Thoracic aorta (tissue), 2 donors: ENCODE results near the gene IARS1. TPM values are rescaled to one million over a fixed set of nuclear protein-coding genes. Genes with fewer than 3 reads are reported as not detected.

Source experiments
- ATAC-seq: fragments of 150-250 bp; one replicate; pipeline ENCODE4 v1.8.0; 2017; ENCODE audit warnings: low read depth; ENCODE audit not compliant: insufficient number of reproducible peaks, low FRiP score
- DNase-seq: peaks from one replicate; pipeline ENCODE4 v3.0.0-alpha.2; 2020; ENCODE audit warnings: low spot score
- H3K27ac ChIP-seq, 2 donors: fragments of 200-600 bp; sonication (generic); 1 replicate in 1 of 2; 2 replicates in 1 of 2; pipeline ENCODE4 v1.5.1; 2016; ENCODE audit warnings: mild to moderate bottlenecking in 2 of 2, moderate library complexity in 2 of 2
- H3K27me3 ChIP-seq: fragments of 200-600 bp; sonication (generic); replicated peaks from 2 replicates; pipeline ENCODE4 v1.6.0; 2016; ENCODE audit warnings: mild to moderate bottlenecking; ENCODE audit not compliant: insufficient read depth
- H3K36me3 ChIP-seq: fragments of 200-600 bp; sonication (generic); one replicate; pipeline ENCODE4 v1.5.1; 2016
- H3K4me1 ChIP-seq, 2 donors: fragments of 200-600 bp; sonication (generic); 1 replicate in 1 of 2; 2 replicates in 1 of 2; pipeline versions ENCODE4 v1.5.1 to v1.6.0; 2016; ENCODE audit warnings: low read depth in 2 of 2, mild to moderate bottlenecking in 1 of 2; ENCODE audit not compliant: control insufficient read depth in 1 of 2
- H3K4me3 ChIP-seq: fragments of 200-600 bp; sonication (generic); 2 replicates; pipeline ENCODE4 v1.5.1; 2016; ENCODE audit warnings: mild to moderate bottlenecking
- H3K9me3 ChIP-seq: fragments of 200-600 bp; sonication (generic); 2 replicates; pipeline ENCODE4 v1.5.1; 2016
- total RNA-seq, 2 donors: library from RNA; depleted of rRNA; stranded (reverse); fragments of >200 nt; gene quantifications; one replicate each; pipeline versions ENCODE4 v1.1.0 to v1.2.3, GENCODE V29; 2016
- TF ChIP-seq, protein P1 (sequence below): fragments of 200-600 bp; sonication (generic); IDR thresholded peaks from one replicate; pipeline ENCODE4 v1.5.1; 2019; ENCODE audit warnings: antibody characterized with exemption

IARS1 gene
- total RNA-seq, 2 donors from 2014 or later: 79.3 to 150 TPM

DNA sequence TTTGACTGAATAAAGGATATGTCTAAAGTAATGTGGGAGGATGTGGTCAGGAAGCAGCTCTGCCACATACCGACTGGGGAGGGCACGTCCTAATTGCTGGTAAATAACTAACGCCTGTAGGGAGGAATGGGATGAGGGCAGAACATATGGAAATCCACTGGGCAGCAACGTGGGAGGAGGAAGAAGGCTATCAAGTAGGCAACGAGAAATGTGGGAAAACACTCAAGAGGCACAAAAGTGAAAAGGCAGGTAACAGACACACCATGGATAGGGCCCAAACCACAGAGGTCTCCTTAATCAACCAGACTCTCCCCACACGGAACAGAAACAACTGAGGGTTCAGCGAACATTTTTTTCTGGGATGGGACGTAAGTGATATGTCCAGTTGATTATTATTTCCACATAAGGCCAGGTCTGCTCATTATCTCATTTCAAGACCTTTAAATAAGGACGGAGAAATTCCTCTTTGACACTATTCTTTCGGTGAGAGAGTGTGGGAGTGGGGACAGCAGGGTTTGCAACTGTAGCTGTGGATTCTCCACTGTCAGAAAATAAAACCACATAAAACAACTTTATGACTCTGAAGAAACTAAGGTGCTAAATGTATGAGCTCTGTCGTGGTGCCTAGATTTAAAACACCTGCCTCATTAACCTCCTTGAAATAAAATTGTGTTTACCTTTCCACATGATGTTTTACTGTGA is 17.0 kb downstream of the IARS1 start:
- DNase-seq (no peak), ATAC-seq (no peak)
- H3K4me3 ChIP-seq: no peak overlapping the region
- no peak overlapping the region for H3K27ac ChIP-seq
- peaks cover 66% of the 10 kb centered on the region for H3K36me3 ChIP-seq
- no peaks in the 10 kb centered on the region for H3K27me3 ChIP-seq
- H3K4me1 ChIP-seq: no peaks in the 10 kb centered on the region
- no peaks in the 10 kb centered on the region for H3K9me3 ChIP-seq
- TF ChIP-seq, protein P1, sequence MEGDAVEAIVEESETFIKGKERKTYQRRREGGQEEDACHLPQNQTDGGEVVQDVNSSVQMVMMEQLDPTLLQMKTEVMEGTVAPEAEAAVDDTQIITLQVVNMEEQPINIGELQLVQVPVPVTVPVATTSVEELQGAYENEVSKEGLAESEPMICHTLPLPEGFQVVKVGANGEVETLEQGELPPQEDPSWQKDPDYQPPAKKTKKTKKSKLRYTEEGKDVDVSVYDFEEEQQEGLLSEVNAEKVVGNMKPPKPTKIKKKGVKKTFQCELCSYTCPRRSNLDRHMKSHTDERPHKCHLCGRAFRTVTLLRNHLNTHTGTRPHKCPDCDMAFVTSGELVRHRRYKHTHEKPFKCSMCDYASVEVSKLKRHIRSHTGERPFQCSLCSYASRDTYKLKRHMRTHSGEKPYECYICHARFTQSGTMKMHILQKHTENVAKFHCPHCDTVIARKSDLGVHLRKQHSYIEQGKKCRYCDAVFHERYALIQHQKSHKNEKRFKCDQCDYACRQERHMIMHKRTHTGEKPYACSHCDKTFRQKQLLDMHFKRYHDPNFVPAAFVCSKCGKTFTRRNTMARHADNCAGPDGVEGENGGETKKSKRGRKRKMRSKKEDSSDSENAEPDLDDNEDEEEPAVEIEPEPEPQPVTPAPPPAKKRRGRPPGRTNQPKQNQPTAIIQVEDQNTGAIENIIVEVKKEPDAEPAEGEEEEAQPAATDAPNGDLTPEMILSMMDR: no peak

DNA sequence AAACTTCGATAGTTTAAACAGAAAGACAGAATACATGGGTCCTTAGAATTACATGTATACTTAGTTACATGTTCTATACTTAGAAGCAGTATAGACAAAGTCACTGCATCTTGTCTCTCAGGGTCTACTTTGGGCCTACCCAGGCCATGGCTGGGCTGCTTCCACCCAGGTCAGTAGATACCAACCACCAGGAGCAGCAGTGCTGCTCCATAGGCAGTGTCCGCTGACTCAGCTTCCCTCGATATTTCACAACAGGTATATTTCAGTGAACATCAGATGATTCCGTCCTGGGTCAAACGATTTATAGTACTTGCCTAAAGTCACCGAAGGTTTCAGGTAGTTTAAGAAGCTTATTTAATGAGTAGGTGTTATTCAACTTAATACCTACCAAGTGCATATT is 18.0 kb downstream of the IARS1 start:
- no peak overlapping the region for H3K4me3 ChIP-seq
- DNase-seq (no peak), ATAC-seq (no peak)
- no peaks in the 10 kb centered on the region for H3K27me3 ChIP-seq
- H3K36me3 ChIP-seq: peaks cover 73% of the 10 kb centered on the region
- TF ChIP-seq, protein P1: no peak
- H3K4me1 ChIP-seq: no peaks in the 10 kb centered on the region
- H3K27ac ChIP-seq: no peak overlapping the region
- no peaks in the 10 kb centered on the region for H3K9me3 ChIP-seq

DNA sequence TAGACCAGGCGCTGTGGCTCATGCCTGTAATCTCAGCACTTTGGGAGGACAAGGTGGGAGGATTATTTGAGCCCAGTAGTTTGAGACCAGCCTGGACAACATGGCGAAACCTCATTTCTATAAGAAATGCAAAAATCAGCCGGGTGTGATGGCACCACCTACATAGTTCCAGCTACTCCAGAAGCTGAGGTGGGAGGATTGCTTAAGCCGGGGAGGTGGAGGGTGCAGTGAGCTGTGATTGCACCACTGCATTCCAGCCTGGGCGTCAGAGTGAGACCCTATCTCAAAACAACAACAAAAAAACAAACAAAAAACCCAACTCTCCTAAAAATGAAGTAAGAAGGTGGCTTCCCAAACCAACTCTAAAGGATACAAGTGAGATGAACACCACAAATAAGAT is 23.0 kb downstream of the IARS1 start:
- Histone ChIP-seq H3K27ac (no peak overlapping the region), H3K36me3 (peaks cover 74% of the 10 kb centered on the region), H3K4me1 (no peaks in the 10 kb centered on the region), H3K4me3 (no peak overlapping the region), H3K9me3 (no peaks in the 10 kb centered on the region), H3K27me3 (no peaks in the 10 kb centered on the region)
- ATAC-seq (no peak), DNase-seq (no peak)
- TF ChIP-seq, protein P1: no peak

DNA sequence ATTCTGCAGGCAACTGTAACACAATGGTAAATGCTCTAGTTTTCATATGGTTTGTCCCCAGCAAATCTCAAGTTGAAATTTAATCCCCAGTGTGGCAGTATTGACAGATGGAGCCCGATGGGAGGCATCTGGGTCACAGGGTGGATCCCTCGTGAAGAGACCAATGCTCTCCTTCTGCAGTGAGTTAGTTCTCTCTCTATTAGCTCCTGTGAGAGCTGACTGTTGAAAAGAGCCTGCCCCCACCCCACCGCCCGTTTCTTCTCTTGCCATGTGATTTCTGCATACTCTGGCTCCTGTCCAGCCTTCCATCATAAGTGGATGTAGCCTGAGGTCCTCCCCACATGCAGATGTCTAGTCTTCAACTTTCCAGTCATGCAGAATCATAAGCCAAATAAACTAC is 27.0 kb downstream of the IARS1 start:
- H3K9me3 ChIP-seq: no peaks in the 10 kb centered on the region
- DNase-seq (no peak), ATAC-seq (no peak)
- peaks cover 75% of the 10 kb centered on the region for H3K36me3 ChIP-seq
- H3K27me3 ChIP-seq: no peaks in the 10 kb centered on the region
- TF ChIP-seq, protein P1: no peak
- no peak overlapping the region for H3K27ac ChIP-seq
- no peak overlapping the region for H3K4me3 ChIP-seq
- H3K4me1 ChIP-seq: no peaks in the 10 kb centered on the region

DNA sequence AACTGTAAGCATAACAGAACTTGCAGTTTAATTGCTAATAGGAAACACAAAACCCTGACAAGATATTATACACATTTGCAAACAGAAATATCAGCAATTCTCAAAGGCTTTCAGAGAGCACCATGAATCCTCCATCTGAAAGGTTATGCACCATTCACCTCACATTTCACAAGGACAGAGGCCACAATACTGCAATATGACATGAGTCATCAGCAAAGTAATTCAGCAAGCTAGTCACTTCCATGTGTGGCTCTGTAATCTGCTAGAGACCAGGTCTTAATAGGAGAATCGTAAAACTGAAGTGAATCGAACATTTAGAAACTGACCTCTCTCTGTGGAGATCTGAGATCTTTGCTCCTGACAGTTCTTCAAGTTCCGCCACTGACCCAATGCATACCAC is 28.3 kb downstream of the IARS1 start:
- no peaks in the 10 kb centered on the region for H3K9me3 ChIP-seq
- no peak for ATAC-seq
- no peak overlapping the region for H3K4me3 ChIP-seq
- H3K4me1 ChIP-seq: no peaks in the 10 kb centered on the region
- no peak for DNase-seq
- H3K36me3 ChIP-seq: peaks cover 76% of the 10 kb centered on the region
- H3K27ac ChIP-seq: no peak overlapping the region
- H3K27me3 ChIP-seq: no peaks in the 10 kb centered on the region
- TF ChIP-seq, protein P1: no peak
